ENCODE results near the gene NIPBL.
A peak's percentile ranks its signal among the peaks of the same experiment; 100 is the strongest.
"Not testable (repeated sequence)": the region's sequence is repeated elsewhere in the genome, so short reads cannot be mapped to it uniquely, and the experiment has no call there.

NIPBL gene

GRCh38 chr5:36948650-36949049 is 72.1 kb downstream of the NIPBL start:
- no peak for DNase-seq

- no peak for DNase-seq
These were observed 73.0 kb downstream of the NIPBL start for GRCh38 chr5:36949593-36949992.

GRCh38 chr5:36950586-36951457 is 74.3 kb downstream of the NIPBL start:
- no peak for DNase-seq

GRCh38 chr5:36953043-36953442 is 76.5 kb downstream of the NIPBL start:
- DNase-seq = no peak

GRCh38 chr5:36957953-36958537 is 81.5 kb downstream of the NIPBL start:
- DNase-seq = no peak

GRCh38 chr5:36958612-36959011 is 82.0 kb downstream of the NIPBL start:
- DNase-seq = no peak

GRCh38 chr5:36965179-36965578 is 88.6 kb downstream of the NIPBL start:
- DNase-seq = no peak

- DNase-seq = no peak
These were observed 93.3 kb downstream of the NIPBL start for GRCh38 chr5:36969700-36970395.

GRCh38 chr5:36978196-36978595 is 101.6 kb downstream of the NIPBL start:
- DNase-seq = no peak

GRCh38 chr5:36982146-36982545 is 105.6 kb downstream of the NIPBL start:
- DNase-seq = no peak

- no peak for DNase-seq
These were observed 108.8 kb downstream of the NIPBL start for GRCh38 chr5:36985387-36985786.

GRCh38 chr5:36988396-36988795 is 111.8 kb downstream of the NIPBL start:
- no peak for DNase-seq

- DNase-seq = no peak
These were observed 122.0 kb downstream of the NIPBL start for GRCh38 chr5:36998578-36998977.

- DNase-seq = no peak
These were observed 125.7 kb downstream of the NIPBL start for GRCh38 chr5:37002176-37002751.

GRCh38 chr5:37005252-37005651 is 128.7 kb downstream of the NIPBL start:
- no peak for DNase-seq

GRCh38 chr5:37005946-37006540 is 129.5 kb downstream of the NIPBL start:
- peak; percentile 4 for DNase-seq

- not testable (repeated sequence) for DNase-seq
These were observed 136.6 kb downstream of the NIPBL start for GRCh38 chr5:37013181-37013580.

GRCh38 chr5:37014321-37014720 is 137.8 kb downstream of the NIPBL start:
- DNase-seq = no peak

GRCh38 chr5:37015795-37016666 is 139.5 kb downstream of the NIPBL start:
- DNase-seq = no peak

- no peak for DNase-seq
These were observed 152.3 kb downstream of the NIPBL start for GRCh38 chr5:37028910-37029309.

- DNase-seq = no peak
These were observed 152.9 kb downstream of the NIPBL start for GRCh38 chr5:37029436-37029835.

GRCh38 chr5:37034955-37035354 is 158.4 kb downstream of the NIPBL start:
- DNase-seq = no peak

All from NCI-H1092 treated with DMSO at 0.1 percent for 48 hours (cell line).